ENCODE results near the gene RNLS.

Gene RNLS

GRCh38 chr10:88500656-88501055 lies 82.5 kb downstream of the RNLS start:
- Histone ChIP-seq H3K4me2 (ENCODE audit: low read length) (no peak overlapping the region), H3K9me3 (ENCODE audit: control insufficient read depth, low read length) (no peaks in the 10 kb centered on the region), H3K36me3 (ENCODE audit: control insufficient read depth, insufficient read depth, low read length) (no peaks in the 10 kb centered on the region), H3K27ac (no peak overlapping the region), H3K4me1 (no peaks in the 10 kb centered on the region), H2AFZ (no peak overlapping the region), H3K9ac (no peak overlapping the region), H3K79me2 (peaks cover 4% of the 10 kb centered on the region), H3K4me3 (ENCODE audit: low read depth, low read length) (no peak overlapping the region), H3K27me3 (ENCODE audit: control insufficient read depth, insufficient read depth, low read length) (no peaks in the 10 kb centered on the region)
- no peak for TF ChIP-seq CTCF (IDR thresholded peaks at IDR 0.05)

GRCh38 chr10:88499569-88500470 lies 83.3 kb downstream of the RNLS start:
- Histone ChIP-seq H3K79me2 (peaks cover 4% of the 10 kb centered on the region), H3K9me3 (ENCODE audit: control insufficient read depth, low read length) (no peaks in the 10 kb centered on the region), H3K9ac (no peak overlapping the region), H2AFZ (no peak overlapping the region), H3K36me3 (ENCODE audit: control insufficient read depth, insufficient read depth, low read length) (no peaks in the 10 kb centered on the region), H3K4me2 (ENCODE audit: low read length) (no peak overlapping the region), H3K4me3 (ENCODE audit: low read depth, low read length) (no peak overlapping the region), H3K27ac (no peak overlapping the region), H3K4me1 (no peaks in the 10 kb centered on the region), H3K27me3 (ENCODE audit: control insufficient read depth, insufficient read depth, low read length) (no peaks in the 10 kb centered on the region)
- TF ChIP-seq CTCF (IDR thresholded peaks at IDR 0.05), result no peak

DNA sequence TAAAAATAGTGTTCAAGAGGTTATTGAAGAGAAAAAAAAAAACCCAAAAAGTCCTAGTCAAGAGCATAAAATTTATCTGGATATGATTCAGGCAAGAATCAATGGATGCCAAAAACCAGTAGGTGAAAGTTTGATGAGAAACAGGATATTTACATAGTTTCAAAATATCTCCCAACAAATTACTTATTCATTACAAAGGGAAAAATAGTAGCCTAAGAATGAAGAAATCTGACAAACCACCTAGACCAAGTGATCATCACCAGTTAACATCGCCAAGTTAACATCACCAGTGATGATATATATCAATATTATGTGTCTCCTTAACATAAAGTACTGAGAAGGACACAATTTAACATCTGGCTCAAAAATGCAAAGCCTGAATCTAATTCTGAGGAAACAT lies 85.2 kb downstream of the RNLS start:
- Histone ChIP-seq H3K9ac (no peak overlapping the region), H3K4me2 (ENCODE audit: low read length) (no peak overlapping the region), H3K9me3 (ENCODE audit: control insufficient read depth, low read length) (no peaks in the 10 kb centered on the region), H3K27me3 (ENCODE audit: control insufficient read depth, insufficient read depth, low read length) (no peaks in the 10 kb centered on the region), H3K4me3 (ENCODE audit: low read depth, low read length) (no peak overlapping the region), H3K36me3 (ENCODE audit: control insufficient read depth, insufficient read depth, low read length) (no peaks in the 10 kb centered on the region), H3K4me1 (no peaks in the 10 kb centered on the region), H3K79me2 (no peaks in the 10 kb centered on the region), H3K27ac (no peak overlapping the region), H2AFZ (no peak overlapping the region)
- no peak for TF ChIP-seq CTCF (IDR thresholded peaks at IDR 0.05)

- Histone ChIP-seq H3K9me3 (ENCODE audit: control insufficient read depth, low read length) (no peaks in the 10 kb centered on the region), H3K27me3 (ENCODE audit: control insufficient read depth, insufficient read depth, low read length) (no peaks in the 10 kb centered on the region)
These were observed 88.6 kb downstream of the RNLS start for GRCh38 chr10:88494537-88494936.

More at GRCh38 chr10:88494537-88494936, 88.6 kb downstream of the RNLS start:
- Histone ChIP-seq H3K27ac (no peak overlapping the region), H3K4me3 (ENCODE audit: low read depth, low read length) (no peak overlapping the region), H3K79me2 (no peaks in the 10 kb centered on the region), H2AFZ (no peak overlapping the region), H3K4me1 (no peaks in the 10 kb centered on the region), H3K4me2 (ENCODE audit: low read length) (no peak overlapping the region), H3K9ac (no peak overlapping the region), H3K36me3 (ENCODE audit: control insufficient read depth, insufficient read depth, low read length) (no peaks in the 10 kb centered on the region)
- no peak for TF ChIP-seq CTCF (IDR thresholded peaks at IDR 0.05)
